Activated CD8-positive, alpha-beta memory T cell treated with anti-CD3 and anti-CD28 coated beads, Interleukin-2, amount 50 U/mL, for 4 hours (primary cell): ENCODE results near the gene BTG3.

ENCODE experiments used
- DNase-seq: peaks from one replicate; pipeline ENCODE4 v3.0.0-alpha.2; 2020

The BTG3 gene

GRCh38 chr21:17583898-17584297 lies 28.8 kb downstream of the BTG3 start:
- no peak for DNase-seq

- no peak for DNase-seq
Observed at GRCh38 chr21:17580319-17580718, 32.4 kb downstream of the BTG3 start.

GRCh38 chr21:17578876-17579275 lies 33.8 kb downstream of the BTG3 start:
- DNase-seq: no peak

- DNase-seq: no peak
Observed at GRCh38 chr21:17578162-17578561, 34.5 kb downstream of the BTG3 start.

- no peak for DNase-seq
Observed at GRCh38 chr21:17577701-17578100, 35.0 kb downstream of the BTG3 start.

GRCh38 chr21:17576080-17576835 lies 36.4 kb downstream of the BTG3 start:
- no peak for DNase-seq

GRCh38 chr21:17575076-17575475 lies 37.6 kb downstream of the BTG3 start:
- DNase-seq: no peak

- DNase-seq: no peak
Observed at GRCh38 chr21:17572431-17572830, 40.3 kb downstream of the BTG3 start.

- DNase-seq: no peak
Observed at GRCh38 chr21:17570786-17571185, 41.9 kb downstream of the BTG3 start.

- no peak for DNase-seq
Observed at GRCh38 chr21:17560377-17561025, 52.2 kb downstream of the BTG3 start.

GRCh38 chr21:17554679-17555465 lies 57.8 kb downstream of the BTG3 start:
- DNase-seq: no peak

GRCh38 chr21:17554120-17554519 lies 58.6 kb downstream of the BTG3 start:
- DNase-seq: no peak

GRCh38 chr21:17552410-17552809 lies 60.3 kb downstream of the BTG3 start:
- no peak for DNase-seq

GRCh38 chr21:17550671-17551308 lies 61.9 kb downstream of the BTG3 start:
- DNase-seq: no peak

GRCh38 chr21:17548262-17548661 lies 64.4 kb downstream of the BTG3 start:
- no peak for DNase-seq

GRCh38 chr21:17545007-17545406 lies 67.7 kb downstream of the BTG3 start:
- DNase-seq: no peak
